ENCODE data around the gene SRPRB.
"Not testable (repeated sequence)": the region's sequence is repeated elsewhere in the genome, so short reads cannot be mapped to it uniquely, and the experiment has no call there.

Gene SRPRB

DNA sequence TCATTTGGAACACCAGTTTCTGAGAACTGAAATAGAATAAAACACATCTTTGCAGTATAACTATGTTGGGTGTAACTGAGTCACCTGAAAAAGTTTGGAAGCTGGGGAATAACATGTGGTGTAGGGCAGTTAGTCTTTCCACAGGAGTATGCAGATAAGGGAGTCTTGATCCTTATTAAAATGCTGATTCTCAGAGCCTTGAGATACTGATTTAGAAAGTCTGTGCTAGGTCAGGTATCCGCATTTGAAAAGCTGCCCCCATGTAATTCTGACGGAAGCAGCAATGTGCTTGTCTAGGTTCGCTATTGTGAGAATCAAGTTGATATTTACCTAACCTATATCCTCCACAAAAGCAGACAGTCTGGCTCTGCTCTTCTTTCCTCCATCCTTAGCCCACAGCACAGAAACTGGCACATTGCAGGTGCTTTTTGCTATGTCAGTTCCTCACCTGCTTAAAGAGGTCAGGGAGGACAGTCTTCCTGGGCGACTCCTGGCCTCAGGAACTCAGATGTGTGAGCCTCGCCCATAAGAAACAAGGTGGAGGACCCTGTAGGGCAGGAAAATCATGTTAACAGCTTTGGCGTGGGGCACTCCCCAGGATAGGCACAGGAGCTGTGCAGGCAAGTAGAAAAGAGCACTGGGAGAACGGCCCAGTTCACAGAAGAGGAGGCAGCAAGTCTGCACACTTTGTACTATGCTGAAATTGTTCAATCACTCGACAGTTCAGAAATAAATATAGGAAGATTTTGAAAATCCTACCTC, 27.6 kb upstream of the SRPRB start:
- DNase-seq (ENCODE audit: low spot score): no peak

DNA sequence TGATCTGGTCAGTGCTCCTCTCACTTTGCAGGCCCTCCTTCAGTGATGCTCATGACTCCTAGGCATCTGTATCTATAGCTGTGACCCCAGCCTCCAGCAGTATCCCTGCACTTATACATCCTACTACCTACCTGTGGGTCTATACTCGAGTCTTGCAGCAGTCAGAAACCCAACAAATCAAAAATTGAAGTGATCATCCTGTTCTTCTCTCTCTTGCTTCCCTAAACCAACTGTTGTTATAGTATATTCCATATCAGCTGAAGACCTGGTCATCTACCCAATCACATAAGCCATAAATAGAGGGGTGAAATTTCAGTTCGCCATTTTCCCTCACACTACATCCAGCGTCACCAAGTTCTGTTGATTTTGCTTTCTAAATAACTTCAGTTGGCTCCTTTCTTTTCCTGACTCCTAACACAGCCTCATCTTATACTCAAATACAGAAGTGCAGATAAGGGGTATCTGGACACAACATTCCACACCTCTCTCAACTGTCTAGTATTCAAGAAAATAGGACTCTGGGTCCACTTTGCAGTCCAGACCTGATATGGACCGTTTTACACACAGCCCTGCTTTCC, 25.9 kb upstream of the SRPRB start:
- DNase-seq (ENCODE audit: low spot score): no peak

DNA sequence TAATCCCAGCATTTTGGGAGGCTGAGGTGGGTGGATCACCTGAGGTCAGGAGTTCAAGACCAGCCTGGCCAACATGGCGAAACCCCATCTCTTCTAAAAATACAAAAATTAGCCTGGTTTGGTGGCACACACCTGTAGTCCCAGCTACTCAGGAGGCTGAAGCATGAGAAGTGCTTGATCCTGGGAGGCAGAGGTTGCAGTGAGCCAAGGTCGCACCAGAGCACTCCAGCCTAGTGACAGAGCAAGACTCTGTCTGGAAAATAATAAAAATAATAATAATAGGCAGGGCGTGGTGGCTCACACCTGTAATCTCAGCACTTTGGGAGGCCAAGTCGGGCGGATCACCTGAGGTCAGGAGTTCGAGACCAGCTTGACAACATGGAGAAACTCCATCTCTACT, 24.9 kb upstream of the SRPRB start:
- DNase-seq (ENCODE audit: low spot score): not testable (repeated sequence)

DNA sequence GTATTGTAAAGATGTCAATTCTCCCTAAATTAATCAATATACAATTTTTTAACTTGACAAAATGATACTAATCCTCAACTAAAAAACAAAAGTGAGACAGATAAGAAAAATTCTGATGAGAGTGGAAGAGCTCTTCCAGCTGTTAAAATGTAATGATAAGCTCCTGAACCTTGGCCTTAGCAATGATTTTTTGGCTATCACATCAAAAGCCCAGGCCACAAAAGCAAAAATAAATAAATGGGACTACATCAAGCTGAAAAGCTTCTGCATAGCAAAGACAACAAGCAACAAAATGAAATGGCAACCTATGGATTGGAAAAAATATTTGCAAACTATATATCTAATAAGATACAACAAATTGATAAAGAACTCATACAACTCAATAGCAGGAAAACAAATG, 24.0 kb upstream of the SRPRB start:
- DNase-seq (ENCODE audit: low spot score): no peak

DNA sequence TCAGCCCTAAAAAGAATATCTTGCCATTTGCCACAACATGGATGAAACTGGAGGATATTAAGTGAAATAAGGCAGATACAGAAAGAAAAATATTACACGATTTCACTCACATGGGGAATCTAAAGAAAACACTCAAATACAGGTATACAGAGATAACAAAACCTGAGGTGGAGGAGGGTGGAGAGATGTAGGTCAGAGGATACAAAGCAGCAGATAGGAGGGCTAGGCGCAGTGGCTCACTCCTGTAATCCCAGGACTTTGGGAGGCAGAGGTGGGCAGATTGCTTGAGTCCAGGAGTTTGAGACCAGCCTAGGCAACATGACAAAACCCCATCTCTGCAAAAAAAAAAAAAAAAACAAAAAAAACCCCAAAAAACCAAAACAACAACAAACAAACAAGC, 23.2 kb upstream of the SRPRB start:
- no peak for DNase-seq (ENCODE audit: low spot score)

DNA sequence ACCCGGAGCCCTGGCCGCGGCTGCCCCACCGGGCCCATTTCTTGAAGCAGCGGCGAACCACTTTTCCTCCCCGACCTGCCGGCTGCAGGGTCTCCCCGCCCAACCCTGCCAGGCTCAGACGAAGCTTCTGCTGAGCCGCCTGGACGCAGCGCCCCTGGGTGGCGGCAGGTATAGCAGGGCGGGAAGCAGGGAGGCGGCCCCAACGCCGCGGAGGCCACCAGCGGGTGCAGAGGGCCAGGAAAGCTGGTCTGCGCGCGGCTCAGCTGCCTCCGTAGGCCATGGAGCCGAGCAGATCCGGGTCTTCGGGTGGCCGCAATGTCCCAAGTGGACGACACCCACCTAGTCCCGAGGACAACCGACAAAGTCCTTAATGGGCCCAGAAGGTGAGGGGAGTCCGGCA, 21.9 kb upstream of the SRPRB start:
- DNase-seq (ENCODE audit: low spot score): no peak

DNA sequence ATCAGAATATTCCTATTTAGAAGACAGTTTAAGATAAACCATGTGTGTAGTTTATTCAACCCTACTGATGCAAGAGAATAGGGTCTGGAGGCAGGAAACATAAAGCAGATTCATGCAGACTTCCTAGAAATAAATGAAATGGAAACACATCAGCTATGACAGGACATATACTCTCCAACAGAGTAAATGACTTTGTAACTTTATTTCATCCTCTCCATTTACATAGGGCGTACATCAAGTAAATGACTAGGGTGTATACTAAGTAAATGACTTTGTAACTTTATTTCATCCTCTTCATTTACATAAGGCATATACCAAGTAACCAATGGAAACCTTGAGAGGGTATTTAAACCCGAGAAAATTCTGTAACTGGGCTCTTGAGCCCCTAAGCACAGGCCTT, 17.6 kb upstream of the SRPRB start:
- DNase-seq (ENCODE audit: low spot score): no peak

DNA sequence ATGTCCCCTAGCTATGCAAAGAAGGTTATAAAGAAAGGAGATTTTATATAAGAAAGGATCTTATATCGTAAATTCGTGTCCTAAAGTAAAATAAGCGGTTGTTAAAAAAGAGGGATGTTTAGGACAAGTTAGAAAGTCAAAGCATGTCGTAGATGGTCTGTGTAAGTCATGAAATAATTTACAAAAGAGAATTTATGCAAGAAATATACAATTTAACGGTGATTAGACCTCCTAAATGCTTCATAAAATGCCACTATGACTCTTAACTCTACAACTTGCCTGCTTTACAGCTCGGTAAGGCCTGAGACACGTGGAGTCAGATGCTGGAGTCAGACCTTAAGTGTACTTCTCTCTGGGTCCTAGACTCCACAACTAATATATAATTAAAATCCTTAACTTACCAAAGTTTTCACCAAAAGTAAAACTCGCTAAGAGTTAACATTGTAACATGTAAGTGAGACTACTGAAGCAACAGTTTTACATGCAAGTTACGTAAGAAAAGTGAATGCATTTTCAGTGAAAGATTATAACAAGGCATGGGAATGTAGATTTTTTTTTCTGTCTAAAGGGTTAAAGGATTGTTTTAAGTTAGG, 13.3 kb upstream of the SRPRB start:
- no peak for DNase-seq (ENCODE audit: low spot score)

DNA sequence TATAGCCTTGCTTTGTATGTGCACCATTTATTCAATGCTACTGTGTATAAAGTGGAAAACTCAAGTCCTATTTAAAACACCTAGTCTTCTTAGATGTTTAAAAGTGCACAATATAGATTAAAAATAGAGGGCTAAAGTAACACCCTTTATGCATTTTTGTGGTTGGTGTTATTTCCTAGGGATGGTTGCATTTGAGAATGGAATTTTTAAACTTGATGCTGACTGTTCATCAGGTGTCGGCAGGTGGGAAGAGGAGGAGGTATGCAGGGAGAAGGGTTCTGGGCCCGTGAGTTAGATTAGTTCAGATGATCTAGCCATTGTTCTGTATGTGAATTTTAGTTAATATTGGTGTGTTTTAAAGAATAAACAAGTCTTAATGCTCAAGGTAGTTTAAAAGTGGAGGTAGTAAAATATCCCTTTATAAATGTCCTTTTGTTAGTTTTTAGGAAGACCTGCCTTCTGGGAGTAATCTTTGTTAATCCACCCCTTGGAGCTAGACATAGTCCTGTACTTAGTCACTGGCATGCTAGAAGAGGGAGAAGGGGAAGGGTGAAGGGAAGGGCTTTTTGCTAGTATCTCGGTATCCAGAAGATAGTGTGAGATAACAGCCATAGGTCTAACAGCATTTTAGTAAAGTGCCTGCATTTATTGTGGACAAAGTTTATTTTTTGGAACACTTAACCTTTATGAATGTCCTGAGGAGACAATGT, 8.1 kb upstream of the SRPRB start:
- DNase-seq (ENCODE audit: low spot score): no peak

DNA sequence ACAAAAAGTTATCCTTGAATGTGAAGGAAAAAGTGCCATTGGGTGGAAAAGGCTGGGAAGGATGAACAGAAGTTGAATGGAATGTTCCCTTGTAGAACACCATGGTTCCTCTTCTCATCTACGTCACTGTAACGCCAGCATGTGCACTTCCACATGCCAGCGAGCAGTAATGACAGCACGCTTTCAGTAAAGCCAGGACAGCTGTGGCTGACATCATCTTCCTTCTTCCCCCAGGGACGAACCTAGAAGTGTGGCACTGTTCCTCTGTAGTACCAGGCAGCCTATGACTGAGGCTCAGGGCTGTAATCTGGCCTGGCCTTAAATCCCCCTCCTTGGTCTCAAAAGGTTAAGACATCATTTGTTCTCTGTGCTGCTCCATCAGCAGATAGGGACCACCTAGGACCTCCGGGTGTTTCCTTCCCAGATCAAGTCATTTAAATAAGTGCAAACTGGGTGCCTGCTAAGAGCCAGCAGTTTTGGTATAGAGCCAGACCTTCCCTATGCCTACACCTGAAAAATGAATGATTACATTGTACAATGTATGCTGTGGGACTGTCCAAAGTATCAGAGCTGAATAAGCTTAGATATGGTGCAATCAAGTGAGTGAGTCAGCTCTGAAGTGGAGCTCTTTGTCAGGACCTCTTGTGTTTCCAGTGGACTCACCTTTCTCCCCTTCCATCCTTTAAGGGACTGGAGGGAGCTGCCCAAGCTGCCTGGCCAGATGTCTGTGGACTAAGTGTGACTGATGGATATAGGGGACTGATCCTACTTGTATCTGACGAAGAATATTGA, 5.6 kb upstream of the SRPRB start:
- DNase-seq (ENCODE audit: low spot score): no peak

DNA sequence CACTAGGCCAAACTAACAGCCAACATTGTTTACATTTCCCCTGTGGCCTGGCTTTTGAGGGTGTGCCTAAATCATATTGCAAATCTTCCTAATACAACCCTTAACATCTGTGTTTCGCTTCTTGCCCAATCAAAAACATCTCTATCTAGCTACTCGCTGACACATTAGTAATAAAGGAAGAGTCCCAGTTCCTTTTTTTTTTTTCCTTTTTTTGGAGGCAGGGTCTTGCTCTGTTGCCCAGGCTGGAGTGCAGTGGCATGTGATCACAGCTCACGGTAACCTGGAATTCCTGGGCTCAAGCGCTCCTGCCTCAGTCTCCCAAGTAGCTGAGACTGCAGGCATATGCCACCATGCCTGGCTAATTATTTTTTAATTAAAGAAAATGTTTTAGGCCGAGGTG, 2.1 kb upstream of the SRPRB start:
- DNase-seq (ENCODE audit: low spot score): no peak

DNA sequence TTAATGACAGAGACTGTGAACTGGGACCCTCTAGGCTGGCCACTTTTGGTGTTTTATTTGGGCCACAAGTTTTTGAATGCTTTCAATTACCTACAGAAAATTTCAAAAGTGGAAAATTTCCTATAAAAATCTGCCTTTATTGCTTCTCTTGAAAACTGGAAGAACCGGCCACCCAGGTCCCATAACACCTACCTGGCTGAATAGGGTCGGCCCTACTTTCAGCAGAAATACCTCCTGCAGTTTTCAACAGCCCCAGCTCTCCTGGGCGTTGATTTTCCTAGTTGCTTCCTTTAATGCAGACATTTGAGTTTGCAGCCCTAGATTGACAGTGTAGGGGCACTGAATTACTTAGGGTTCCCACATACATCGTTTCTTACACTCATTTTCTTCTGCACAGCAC, 719 bp upstream of the SRPRB start:
- DNase-seq (ENCODE audit: low spot score): no peak

DNA sequence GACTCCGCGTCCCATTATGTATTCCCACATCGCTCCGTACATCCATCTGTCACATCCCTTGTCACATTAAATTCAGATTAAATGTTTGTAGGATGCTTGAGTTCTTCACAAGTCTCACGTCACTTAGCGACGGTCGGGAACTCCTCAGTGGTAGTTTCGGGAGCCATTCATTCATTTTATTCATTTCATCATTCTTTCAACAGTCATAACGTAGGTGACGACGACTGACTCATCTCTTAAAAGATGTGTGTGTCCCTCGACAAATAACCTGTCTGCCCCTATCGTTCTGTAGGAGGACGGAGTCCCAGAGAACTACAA, 272 bp upstream of the SRPRB start:
- no peak for DNase-seq (ENCODE audit: low spot score)

DNA sequence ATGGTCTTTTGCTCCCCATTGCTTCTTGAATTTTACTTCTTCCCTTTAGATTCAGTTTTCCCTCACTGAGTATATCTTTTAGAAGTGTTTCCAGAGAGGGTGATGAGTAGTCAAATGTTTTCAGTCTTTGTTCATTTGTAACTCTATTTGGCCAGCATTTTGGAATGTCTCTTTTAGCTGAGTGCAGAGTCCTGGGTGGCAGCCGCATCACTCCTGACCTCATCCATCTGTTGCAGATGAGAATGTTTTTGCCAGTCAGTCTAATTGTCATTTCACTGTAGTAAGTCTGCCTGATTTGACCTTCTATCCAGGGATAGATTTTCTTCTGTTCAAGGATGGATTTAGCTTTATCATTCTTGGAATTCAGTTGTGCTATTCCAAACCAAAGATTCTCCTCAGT, 7.3 kb downstream of the SRPRB start:
- peak; percentile 68 for DNase-seq (ENCODE audit: low spot score)

DNA sequence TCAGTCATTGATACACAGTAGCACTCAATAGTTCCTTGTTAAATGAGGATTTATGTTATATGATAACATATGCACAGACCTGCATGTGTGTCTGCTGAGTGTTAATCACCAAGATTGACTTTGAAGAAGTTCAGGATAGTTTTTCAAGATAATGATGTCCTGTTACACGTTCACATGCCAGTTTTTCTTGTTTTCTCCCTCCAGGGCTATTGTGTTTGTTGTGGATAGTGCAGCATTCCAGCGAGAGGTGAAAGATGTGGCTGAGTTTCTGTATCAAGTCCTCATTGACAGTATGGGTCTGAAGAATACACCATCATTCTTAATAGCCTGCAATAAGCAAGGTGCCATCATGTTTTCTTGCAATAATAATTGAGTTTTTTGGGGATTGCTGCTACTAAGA, 9.8 kb downstream of the SRPRB start:
- no peak for DNase-seq (ENCODE audit: low spot score)

DNA sequence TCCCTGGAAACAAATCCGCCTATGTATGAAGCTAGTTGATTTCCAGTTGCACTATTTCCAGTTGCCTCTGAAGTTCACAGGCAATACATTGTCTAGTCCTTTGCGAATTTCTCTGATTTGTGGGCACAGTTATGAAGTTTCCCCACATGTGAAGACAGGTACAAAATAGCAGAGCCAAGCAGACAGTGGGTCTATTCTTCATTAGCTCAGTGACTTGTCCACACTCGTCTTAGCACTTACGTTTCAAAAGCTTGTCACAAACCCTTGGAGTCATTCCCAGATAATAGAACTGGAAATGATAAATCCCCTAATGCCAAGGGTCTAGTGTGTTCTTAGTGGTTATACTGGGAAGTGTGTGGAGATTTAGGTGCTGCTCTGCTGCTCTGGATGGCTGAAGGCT, 14.5 kb downstream of the SRPRB start:
- DNase-seq (ENCODE audit: low spot score): no peak

DNA sequence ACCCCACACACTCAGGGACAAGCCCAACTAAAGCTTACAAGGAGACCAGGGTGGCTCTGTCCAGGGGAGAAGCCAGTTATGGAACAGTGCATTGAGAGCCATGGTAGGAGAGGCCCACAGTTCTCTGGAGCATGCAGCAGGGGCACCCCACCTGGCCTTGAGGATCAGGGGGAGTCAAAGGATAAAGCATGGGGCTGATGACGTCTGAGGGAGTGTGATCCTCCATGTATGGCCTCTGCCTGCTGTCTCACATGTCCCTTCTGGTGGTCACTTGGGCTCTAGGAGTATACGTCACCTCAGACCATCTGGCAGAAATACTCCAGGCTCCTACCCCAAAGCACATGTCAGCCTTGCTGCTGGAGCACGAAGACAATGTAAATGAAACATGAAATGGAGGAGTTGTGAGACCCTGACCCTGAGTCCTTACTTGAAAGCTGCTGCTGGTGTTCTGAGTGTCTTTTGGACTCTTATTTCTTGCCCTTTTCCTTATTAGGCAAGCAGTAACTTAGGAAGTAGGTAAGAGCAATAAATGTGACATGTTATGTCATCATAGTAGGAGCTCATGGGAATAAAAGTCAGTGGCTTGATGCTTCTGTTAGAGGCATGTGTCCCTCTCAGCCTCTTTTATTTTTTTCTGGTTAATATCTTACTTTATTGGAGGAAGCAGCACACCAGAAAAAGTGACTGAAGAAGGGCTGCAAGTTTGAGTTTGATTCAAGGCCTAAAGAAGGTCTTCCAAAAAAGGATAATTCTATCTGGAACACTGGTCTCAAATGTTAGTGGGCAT, 15.5 kb downstream of the SRPRB start:
- DNase-seq (ENCODE audit: low spot score): no peak

DNA sequence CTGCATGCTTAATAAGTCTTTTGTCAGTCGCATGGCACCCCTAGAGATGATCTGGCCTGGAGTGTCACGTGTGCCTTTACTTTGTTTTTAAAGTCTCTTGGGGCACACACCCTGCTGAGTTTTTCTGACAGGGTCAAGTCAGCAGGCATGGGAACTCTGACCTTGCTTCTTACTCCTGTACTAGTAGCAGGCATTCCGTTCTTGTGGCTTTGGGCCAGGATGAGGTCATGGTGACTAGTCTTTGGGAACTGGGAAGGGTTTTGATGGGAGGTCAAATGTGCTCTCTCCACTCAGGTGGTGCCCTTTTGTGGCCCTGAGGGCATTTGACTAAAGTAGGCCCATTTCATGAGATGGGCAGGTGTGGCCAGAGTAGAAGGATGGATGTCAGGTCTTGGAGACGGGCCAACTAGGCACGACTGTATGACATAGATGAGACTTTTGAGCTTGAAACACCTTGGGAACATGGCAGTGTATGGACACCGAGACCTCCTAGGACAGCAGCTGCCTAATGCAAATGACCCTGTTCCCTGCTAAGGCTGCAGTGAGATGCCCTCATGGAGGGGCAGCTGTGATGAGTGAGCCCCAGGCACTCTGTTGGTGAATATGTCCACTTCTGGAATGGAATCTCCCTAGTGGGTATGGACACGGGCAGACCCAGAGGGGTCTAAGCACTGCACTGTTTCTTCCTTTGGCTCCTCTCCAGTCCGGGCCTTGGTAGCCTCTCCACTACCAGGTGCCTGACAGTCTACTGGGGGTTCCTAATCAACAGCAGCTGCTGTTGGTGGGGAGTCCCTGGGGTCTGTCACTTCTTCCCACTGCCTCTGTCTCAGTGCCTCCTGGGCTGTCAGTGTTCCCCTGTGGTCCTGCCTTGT, 16.4 kb downstream of the SRPRB start:
- peak; percentile 46 for DNase-seq (ENCODE audit: low spot score)

DNA sequence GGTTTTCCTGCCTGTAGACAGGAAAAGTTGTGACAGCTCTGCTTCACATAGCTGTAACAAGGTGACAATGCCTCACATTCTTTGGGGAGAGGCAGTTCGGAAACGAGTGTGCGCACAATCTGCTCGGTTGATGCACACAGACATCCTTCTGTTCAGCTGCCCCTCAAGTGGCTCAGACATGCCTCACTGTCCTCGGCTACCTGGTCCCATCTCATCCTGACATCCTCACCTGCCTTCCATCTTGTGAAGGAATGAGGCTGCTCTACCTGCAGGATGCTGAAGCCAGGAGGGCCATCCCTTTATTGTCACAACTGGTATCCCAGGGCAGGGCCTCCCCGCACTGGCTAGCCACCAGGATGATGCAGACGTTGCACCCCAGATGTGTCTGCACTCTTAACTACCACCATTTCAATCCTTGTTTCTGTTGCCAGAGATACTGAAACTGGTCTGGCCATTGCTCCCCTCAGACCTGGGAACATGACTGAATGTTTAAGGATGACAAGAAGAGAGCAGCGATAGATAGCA, 19.4 kb downstream of the SRPRB start:
- no peak for DNase-seq (ENCODE audit: low spot score)

DNA sequence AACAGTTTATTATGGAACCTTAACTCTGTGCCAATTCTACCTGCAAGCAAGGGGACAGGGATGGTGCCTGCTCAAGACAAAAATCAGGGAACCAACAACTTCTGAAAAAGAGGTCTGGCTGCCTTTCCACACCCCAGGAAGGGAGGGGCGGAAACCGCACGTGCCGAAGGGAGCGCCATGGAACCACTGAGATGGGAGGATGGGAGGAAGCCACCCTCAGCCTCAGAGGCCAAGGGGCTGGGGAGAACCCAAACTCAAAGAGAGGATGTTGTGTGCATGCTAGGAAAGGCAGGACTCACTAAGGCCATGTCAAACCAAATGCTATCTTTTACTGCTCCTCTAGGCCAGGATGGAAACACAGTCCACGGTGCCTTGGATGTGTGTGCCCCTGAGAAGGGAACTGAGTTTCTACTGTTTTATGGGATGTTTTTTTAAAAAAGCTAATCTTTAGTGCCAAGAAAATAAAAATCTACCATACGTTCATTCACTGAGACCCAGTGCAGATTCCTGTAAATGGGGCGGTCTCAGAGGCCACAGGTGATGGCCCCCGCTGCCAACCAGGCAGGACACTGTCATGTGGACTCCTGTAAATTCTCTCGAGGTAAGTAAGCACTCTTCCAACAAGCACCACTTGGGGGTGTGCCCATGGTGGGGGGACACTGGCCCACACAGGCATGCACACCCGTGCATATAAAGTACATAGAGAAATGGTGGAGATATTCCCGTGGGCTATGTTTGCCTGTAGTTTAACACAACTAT, 20.5 kb downstream of the SRPRB start:
- no peak for DNase-seq (ENCODE audit: low spot score)

Data from AG20443 (cell line).